Suprapubic skin (tissue), 4 donors: ENCODE results near the gene IRF8. TPM values are rescaled to one million over a fixed set of nuclear protein-coding genes. Genes with fewer than 3 reads are reported as not detected.

Experiments used
- DNase-seq, 2 donors: peaks; one replicate each; pipeline ENCODE4 v3.0.0-alpha.2; 2019; ENCODE audit warnings: low spot score in 2 of 2
- H3K27ac ChIP-seq: fragments of 200-600 bp; sonication (generic); one replicate; pipeline ENCODE4 v1.5.1; 2019
- H3K27me3 ChIP-seq: fragments of 200-600 bp; sonication (generic); one replicate; pipeline ENCODE4 v1.5.1; 2019
- H3K36me3 ChIP-seq: fragments of 200-600 bp; sonication (generic); one replicate; pipeline ENCODE4 v1.5.1; 2019
- H3K4me1 ChIP-seq: fragments of 200-600 bp; sonication (generic); one replicate; pipeline ENCODE4 v1.5.1; 2019
- H3K4me3 ChIP-seq: fragments of 200-600 bp; sonication (generic); one replicate; pipeline ENCODE4 v1.5.1; 2019; ENCODE audit warnings: mild to moderate bottlenecking
- H3K9me3 ChIP-seq: fragments of 200-600 bp; sonication (generic); one replicate; pipeline ENCODE4 v1.5.1; 2019
- CTCF ChIP-seq, 2 donors: fragments of 200-600 bp in 1 of 2; fragments of 450-650 bp in 1 of 2; sonication (generic) in 1 of 2; IDR thresholded peaks; one replicate each; pipeline ENCODE4 v1.5.1; 2016 to 2019; ENCODE audit warnings: antibody characterized with exemption in 2 of 2, mild to moderate bottlenecking in 1 of 2, moderate library complexity in 1 of 2
- EP300 ChIP-seq: sonication (generic); formaldehyde crosslinking; IDR thresholded peaks from one replicate; pipeline ENCODE4 v1.6.1; 2017; ENCODE audit warnings: antibody characterized with exemption
- POLR2A ChIP-seq, 2 donors: fragments of 450-650 bp; IDR thresholded peaks; one replicate each; pipeline ENCODE4 v1.6.1; 2017; ENCODE audit warnings: antibody characterized with exemption in 2 of 2, mild to moderate bottlenecking in 2 of 2, moderate library complexity in 2 of 2
- POLR2AphosphoS5 ChIP-seq, 3 donors: sonication (generic); formaldehyde crosslinking; IDR thresholded peaks; one replicate each; pipeline ENCODE4 v1.6.1; 2017; ENCODE audit warnings: antibody characterized with exemption in 3 of 3
- WGBS: methylation state at CpG from one replicate; pipeline ENCODE4 v1.1.5; 2018; 5-methylcytosine and 5-hydroxymethylcytosine counted together
- total RNA-seq, 4 donors: library from RNA; depleted of rRNA; stranded (reverse); fragments of >200 nt; gene quantifications; one replicate each; pipeline ENCODE4 v1.1.0, GENCODE V29; 2016

IRF8 gene
- total RNA-seq, 4 donors from 2014 or later = 3.5 to 13.3 (median 5.7) TPM

- no peaks in the 10 kb centered on the region for H3K36me3 ChIP-seq
- peaks cover 55% of the 10 kb centered on the region for H3K27me3 ChIP-seq
- 56% methylated on average over 7 of the region's 7 CpGs for WGBS
- H3K4me1 ChIP-seq = peaks cover 3% of the 10 kb centered on the region
- no peak overlapping the region for H3K27ac ChIP-seq
- TF ChIP-seq POLR2A (IDR thresholded peaks at IDR 0.05) (no peak), POLR2AphosphoS5 (IDR thresholded peaks at IDR 0.05) (no peak), CTCF (IDR thresholded peaks at IDR 0.05) (no peak), EP300 (no peak)
- H3K9me3 ChIP-seq = no peaks in the 10 kb centered on the region
- H3K4me3 ChIP-seq = no peak overlapping the region
- DNase-seq = no peak
Measured at GRCh38 chr16:85927959-85928358, 29.0 kb downstream of the IRF8 start.

- no peak overlapping the region for H3K27ac ChIP-seq
- no peaks in the 10 kb centered on the region for H3K36me3 ChIP-seq
- H3K4me3 ChIP-seq = no peak overlapping the region
- peaks cover 52% of the 10 kb centered on the region for H3K27me3 ChIP-seq
- TF ChIP-seq POLR2AphosphoS5 (IDR thresholded peaks at IDR 0.05) (no peak), EP300 (no peak), POLR2A (IDR thresholded peaks at IDR 0.05) (no peak)
- no peaks in the 10 kb centered on the region for H3K9me3 ChIP-seq
- DNase-seq = no peak
- H3K4me1 ChIP-seq = peaks cover 3% of the 10 kb centered on the region
- 41% methylated on average over 10 of the region's 10 CpGs for WGBS
Measured at GRCh38 chr16:85928401-85928820, 29.4 kb downstream of the IRF8 start.

GRCh38 chr16:85929259-85929721 lies 30.3 kb downstream of the IRF8 start:
- H3K27ac ChIP-seq = no peak overlapping the region
- H3K4me3 ChIP-seq = no peak overlapping the region
- H3K4me1 ChIP-seq = peaks cover 3% of the 10 kb centered on the region
- peaks cover 52% of the 10 kb centered on the region for H3K27me3 ChIP-seq
- no peaks in the 10 kb centered on the region for H3K36me3 ChIP-seq
- DNase-seq = no peak
- WGBS = 80% methylated on average over 12 of the region's 16 CpGs
- TF ChIP-seq CTCF (IDR thresholded peaks at IDR 0.05) (no peak), EP300 (no peak), POLR2AphosphoS5 (IDR thresholded peaks at IDR 0.05) (no peak)
- H3K9me3 ChIP-seq = no peaks in the 10 kb centered on the region

- TF ChIP-seq EP300 = no peak
- no peak for TF ChIP-seq POLR2AphosphoS5 (IDR thresholded peaks at IDR 0.05)
- TF ChIP-seq CTCF (IDR thresholded peaks at IDR 0.05) = no peak
- TF ChIP-seq POLR2A (IDR thresholded peaks at IDR 0.05) = no peak
- H3K27ac ChIP-seq = no peak overlapping the region
- no peaks in the 10 kb centered on the region for H3K9me3 ChIP-seq
- peaks cover 47% of the 10 kb centered on the region for H3K27me3 ChIP-seq
- no peak for DNase-seq
- peaks cover 3% of the 10 kb centered on the region for H3K4me1 ChIP-seq
- no peaks in the 10 kb centered on the region for H3K36me3 ChIP-seq
- H3K4me3 ChIP-seq = no peak overlapping the region
- 83% methylated on average over 15 of the region's 15 CpGs for WGBS
Measured at GRCh38 chr16:85930301-85930700, 31.3 kb downstream of the IRF8 start.

- TF ChIP-seq CTCF (IDR thresholded peaks at IDR 0.05) = no peak
- no peak for TF ChIP-seq POLR2A (IDR thresholded peaks at IDR 0.05)
- TF ChIP-seq POLR2AphosphoS5 (IDR thresholded peaks at IDR 0.05) = no peak
- no peak for TF ChIP-seq EP300
- peaks cover 42% of the 10 kb centered on the region for H3K27me3 ChIP-seq
Measured at GRCh38 chr16:85931596-85932402, 32.8 kb downstream of the IRF8 start.

More at GRCh38 chr16:85931596-85932402, 32.8 kb downstream of the IRF8 start:
- peaks cover 6% of the 10 kb centered on the region for H3K4me1 ChIP-seq
- H3K27ac ChIP-seq = no peak overlapping the region
- H3K4me3 ChIP-seq = no peak overlapping the region
- WGBS = 83% methylated on average over 23 of the region's 23 CpGs
- H3K36me3 ChIP-seq = no peaks in the 10 kb centered on the region
- DNase-seq = no peak
- no peaks in the 10 kb centered on the region for H3K9me3 ChIP-seq
